Activated CD8-positive, alpha-beta T cell treated with anti-CD3 and anti-CD28 coated beads, Interleukin-2, amount 10 ng/mL, durations not matched to agents 7 days and 5 days (primary cell): ENCODE results near the gene PSTPIP1. TPM values are rescaled to one million over a fixed set of nuclear protein-coding genes. Genes with fewer than 3 reads are reported as not detected.
A peak's percentile ranks its signal among the peaks of the same experiment; 100 is the strongest.

ENCODE experiments used
- ATAC-seq: fragments of 150-1000 bp; cut with Tn5 transposase; one replicate; pipeline ENCODE4 v1.10.0; 2021; ENCODE audit warnings: moderate library complexity
- CTCF ChIA-PET: fragments of 350-600 bp; sonication (Branson Sonifier 250); formaldehyde crosslinking; loops from one replicate; lab custom pipeline; 2021; ENCODE audit warnings: antibody characterized with exemption; lab: Charles Lee
- POLR2A ChIA-PET: fragments of 350-600 bp; sonication (Branson Sonifier 250); formaldehyde crosslinking; loops from one replicate; lab custom pipeline; 2021; ENCODE audit warnings: antibody characterized with exemption; lab: Charles Lee
- DNase-seq: peaks from one replicate; pipeline ENCODE4 v3.0.0-alpha.2; 2020
- H3K27ac Mint-ChIP-seq: one replicate; pipeline ENCODE4 v1.8.0; 2021; ENCODE audit warnings: mild to moderate bottlenecking, mixed read lengths
- H3K27me3 Mint-ChIP-seq: one replicate; pipeline ENCODE4 v1.8.0; 2021; ENCODE audit warnings: low read depth, mixed read lengths
- H3K36me3 Mint-ChIP-seq: one replicate; pipeline ENCODE4 v1.8.0; 2021; ENCODE audit warnings: low read depth, mixed read lengths
- H3K4me1 Mint-ChIP-seq: one replicate; pipeline ENCODE4 v1.8.0; 2021; ENCODE audit warnings: low read depth, mixed read lengths
- H3K4me3 Mint-ChIP-seq: one replicate; pipeline ENCODE4 v1.8.0; 2021; ENCODE audit warnings: mild to moderate bottlenecking, mixed read lengths
- H3K9me3 Mint-ChIP-seq: one replicate; pipeline ENCODE4 v1.8.0; 2022; ENCODE audit warnings: mixed read lengths; ENCODE audit not compliant: insufficient read depth
- total RNA-seq, 2 experiments: library from RNA; stranded (reverse); gene quantifications; one replicate each; pipeline ENCODE4 v1.2.3, GENCODE V29; 2021

Gene PSTPIP1
- total RNA-seq, 2 experiments from 2014 or later = 208 to 212 TPM

DNA sequence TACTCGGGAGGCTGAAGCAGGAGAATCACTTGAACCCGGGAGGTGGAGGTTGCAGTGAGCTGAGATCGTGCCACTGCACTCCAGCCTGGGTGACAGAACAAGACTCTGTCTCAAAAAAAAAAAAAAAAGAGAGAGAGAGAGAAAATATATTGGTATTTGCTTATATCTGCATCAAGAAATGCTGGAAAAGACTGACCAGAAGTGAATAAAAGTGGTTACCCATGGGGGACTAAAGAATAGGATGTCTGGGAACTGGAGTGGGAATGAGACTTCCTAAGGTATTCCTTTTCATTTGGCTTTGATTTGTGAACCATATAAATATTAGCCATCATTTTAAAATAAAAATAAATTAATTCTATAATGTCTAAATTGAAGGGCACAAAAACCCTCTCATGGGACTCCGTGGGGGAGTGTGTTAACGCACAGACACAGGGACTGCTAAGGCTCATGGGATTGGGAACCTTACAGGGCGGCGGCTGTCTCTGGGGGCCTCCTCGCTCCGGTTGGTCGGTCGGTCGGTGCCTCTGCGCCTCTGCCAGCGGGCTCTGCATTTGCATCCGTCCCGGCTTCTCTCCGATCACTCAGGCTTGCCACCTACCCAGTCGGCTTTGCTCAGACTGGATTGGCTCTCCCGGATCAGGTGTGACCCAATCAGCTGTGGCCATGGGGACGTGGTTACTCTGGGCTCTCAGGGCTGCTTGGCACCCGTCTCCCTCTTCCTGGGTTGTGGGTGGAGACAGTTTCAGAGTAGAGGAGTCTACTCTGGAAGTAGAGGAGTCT lies 88.6 kb downstream of the PSTPIP1 start:
- Mint-ChIP-seq H3K27me3 (peaks cover 3% of the 10 kb centered on the region), H3K36me3 (no peaks in the 10 kb centered on the region), H3K9me3 (no peaks in the 10 kb centered on the region), H3K27ac (no peak overlapping the region), H3K4me1 (peaks cover 14% of the 10 kb centered on the region), H3K4me3 (peak overlapping the region; percentile 31)
- POLR2A ChIA-PET = no interaction called here
- CTCF ChIA-PET = no interaction called here
- DNase-seq = peak; percentile 61
- peak; percentile 91 for ATAC-seq

DNA sequence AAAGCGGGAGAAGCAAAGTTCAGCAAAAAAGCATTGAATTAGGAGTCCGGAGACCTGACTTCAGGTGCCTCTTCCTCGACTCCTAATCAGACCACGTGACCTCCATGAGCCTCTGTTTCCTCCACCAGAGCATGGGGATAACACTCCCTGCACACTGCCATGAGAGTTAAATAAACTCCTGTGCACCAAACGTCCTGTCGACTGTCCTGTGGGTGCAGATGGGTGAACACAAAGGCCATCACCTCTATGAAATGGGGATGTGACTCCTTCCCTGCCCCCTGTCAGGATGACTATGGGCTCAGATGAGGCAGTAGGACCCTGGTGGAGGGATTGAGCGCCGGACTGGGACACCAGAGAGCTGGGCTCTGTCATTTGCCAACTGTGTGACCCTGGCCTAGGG lies 89.5 kb downstream of the PSTPIP1 start:
- DNase-seq = no peak
- Mint-ChIP-seq H3K4me3 (no peak overlapping the region), H3K9me3 (no peaks in the 10 kb centered on the region), H3K36me3 (no peaks in the 10 kb centered on the region), H3K4me1 (peaks cover 14% of the 10 kb centered on the region), H3K27me3 (peaks cover 3% of the 10 kb centered on the region), H3K27ac (no peak overlapping the region)
- POLR2A ChIA-PET = no interaction called here
- CTCF ChIA-PET = no interaction called here
- no peak for ATAC-seq

DNA sequence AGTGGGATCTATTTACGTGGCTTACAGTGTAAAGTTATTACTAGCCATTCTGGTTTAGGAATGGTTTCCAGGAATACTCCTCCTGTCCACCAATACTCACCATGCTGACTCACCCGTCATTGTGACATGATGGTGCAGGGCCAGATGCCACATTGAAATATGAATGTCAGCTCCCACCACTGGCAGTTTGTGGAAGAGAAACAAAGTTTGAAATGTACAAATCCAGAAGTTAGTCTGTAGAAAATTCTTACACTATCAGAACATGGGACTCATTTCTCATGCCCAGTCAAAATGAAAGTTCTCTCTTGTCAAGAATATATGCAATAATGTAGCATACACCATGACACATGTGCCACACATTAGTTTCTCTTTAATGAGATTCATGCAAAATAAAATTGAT lies 90.4 kb downstream of the PSTPIP1 start:
- ATAC-seq = no peak
- POLR2A ChIA-PET = no interaction called here
- Mint-ChIP-seq H3K4me1 (peaks cover 14% of the 10 kb centered on the region), H3K36me3 (no peaks in the 10 kb centered on the region), H3K4me3 (no peak overlapping the region), H3K27ac (no peak overlapping the region), H3K9me3 (no peaks in the 10 kb centered on the region), H3K27me3 (peaks cover 3% of the 10 kb centered on the region)
- no peak for DNase-seq
- CTCF ChIA-PET = no interaction called here

Other genes starting within 250 kb of the PSTPIP1 start
- 10 to 100 TPM; 29.0 to 32.2 TPM for gene SCAPER, start 89.8 kb upstream of the PSTPIP1 start, total RNA-seq
- gene RCN2, start 63.4 kb upstream of the PSTPIP1 start, total RNA-seq = 10 to 100 TPM; 28.7 to 31.8 TPM
- gene TSPAN3, start 76.0 kb downstream of the PSTPIP1 start, total RNA-seq = 10 to 100 TPM; 17.4 to 18.4 TPM